Astrocyte (in vitro differentiated cells and primary cell): ENCODE measurements around the gene RMI2. TPM values are rescaled to one million over a fixed set of nuclear protein-coding genes. Genes with fewer than 3 reads are reported as not detected.

Experiments used
- DNase-seq: peaks from one replicate; pipeline ENCODE4 v3.0.0-alpha.2; 2010; ENCODE audit warnings: low read depth
- FAIRE-seq: peaks from 2 replicates; lab custom pipeline; 2011; peaks lifted over from hg19 to GRCh38; lab: Jason Lieb, UNC
- H2AFZ ChIP-seq: 2 replicates; pipeline ENCODE4 v1.6.0; 2012; ENCODE audit warnings: low read depth, low read length, inconsistent platforms
- H3K27ac ChIP-seq: 2 replicates; pipeline ENCODE4 v1.5.1; 2011; ENCODE audit warnings: low read depth, low read length, inconsistent platforms
- H3K27me3 ChIP-seq: 2 replicates; pipeline ENCODE4 v1.6.0; 2011; ENCODE audit warnings: low read length, inconsistent platforms; ENCODE audit not compliant: insufficient read depth
- H3K36me3 ChIP-seq: 2 replicates; pipeline ENCODE4 v1.5.1; 2011; ENCODE audit warnings: low read length, inconsistent platforms; ENCODE audit not compliant: insufficient read depth
- H3K4me1 ChIP-seq: 2 replicates; pipeline ENCODE4 v1.5.1; 2011; ENCODE audit warnings: low read length, inconsistent platforms; ENCODE audit not compliant: insufficient read depth
- H3K4me2 ChIP-seq: 2 replicates; pipeline ENCODE4 v1.6.0; 2012; ENCODE audit warnings: low read length, inconsistent platforms
- H3K4me3 ChIP-seq: 2 replicates; pipeline ENCODE4 v1.5.1; 2011; ENCODE audit warnings: low read depth, mild to moderate bottlenecking, low read length, inconsistent platforms; ENCODE audit not compliant: insufficient read depth
- H3K79me2 ChIP-seq: 2 replicates; pipeline ENCODE4 v1.6.0; 2012; ENCODE audit warnings: mild to moderate bottlenecking, low read length, inconsistent platforms; ENCODE audit not compliant: insufficient read depth
- H3K9ac ChIP-seq: 2 replicates; pipeline ENCODE4 v1.6.0; 2012; ENCODE audit warnings: mild to moderate bottlenecking, low read length, inconsistent platforms
- H3K9me3 ChIP-seq: 2 replicates; pipeline ENCODE4 v1.5.1; 2012; ENCODE audit warnings: low read depth, mild to moderate bottlenecking, low read length, inconsistent platforms; ENCODE audit not compliant: insufficient read depth
- H4K20me1 ChIP-seq: 2 replicates; pipeline ENCODE4 v1.6.0; 2012; ENCODE audit warnings: low read length, inconsistent platforms; ENCODE audit not compliant: insufficient read depth
- H3K27ac Mint-ChIP-seq: one replicate; pipeline ENCODE4 v1.8.0; 2021; ENCODE audit warnings: mild to moderate bottlenecking, mixed read lengths; ENCODE audit not compliant: unreplicated experiment
- H3K27me3 Mint-ChIP-seq: one replicate; pipeline ENCODE4 v1.8.0; 2021; ENCODE audit warnings: low read depth, mixed read lengths; ENCODE audit not compliant: unreplicated experiment
- H3K36me3 Mint-ChIP-seq: one replicate; pipeline ENCODE4 v1.8.0; 2021; ENCODE audit warnings: low read depth, mixed read lengths; ENCODE audit not compliant: unreplicated experiment
- H3K4me1 Mint-ChIP-seq: one replicate; pipeline ENCODE4 v1.8.0; 2021; ENCODE audit warnings: low read depth, mixed read lengths; ENCODE audit not compliant: unreplicated experiment
- H3K4me3 Mint-ChIP-seq: one replicate; pipeline ENCODE4 v1.8.0; 2021; ENCODE audit warnings: mild to moderate bottlenecking, moderate library complexity, mixed read lengths; ENCODE audit not compliant: unreplicated experiment
- H3K9me3 Mint-ChIP-seq: one replicate; pipeline ENCODE4 v1.8.0; 2021; ENCODE audit warnings: mild to moderate bottlenecking, mixed read lengths; ENCODE audit not compliant: unreplicated experiment
- CTCF ChIP-seq: IDR thresholded peaks from 2 replicates; pipeline ENCODE4 v1.5.1; 2011; ENCODE audit warnings: low read depth, mild to moderate bottlenecking, inconsistent platforms, low read length, moderate library complexity; ENCODE audit not compliant: insufficient read depth
- EZH2 ChIP-seq: IDR thresholded peaks from 2 replicates; pipeline ENCODE4 v1.6.1; 2012; ENCODE audit warnings: mild to moderate bottlenecking, low read length, inconsistent platforms; ENCODE audit not compliant: insufficient read depth
- total RNA-seq: library from RNA; stranded (reverse); gene quantifications from 2 replicates; pipeline ENCODE4 v1.2.1, GENCODE V29; 2021

RMI2 gene
- total RNA-seq, 1 donor from 2014 or later = 7.8 TPM

DNA sequence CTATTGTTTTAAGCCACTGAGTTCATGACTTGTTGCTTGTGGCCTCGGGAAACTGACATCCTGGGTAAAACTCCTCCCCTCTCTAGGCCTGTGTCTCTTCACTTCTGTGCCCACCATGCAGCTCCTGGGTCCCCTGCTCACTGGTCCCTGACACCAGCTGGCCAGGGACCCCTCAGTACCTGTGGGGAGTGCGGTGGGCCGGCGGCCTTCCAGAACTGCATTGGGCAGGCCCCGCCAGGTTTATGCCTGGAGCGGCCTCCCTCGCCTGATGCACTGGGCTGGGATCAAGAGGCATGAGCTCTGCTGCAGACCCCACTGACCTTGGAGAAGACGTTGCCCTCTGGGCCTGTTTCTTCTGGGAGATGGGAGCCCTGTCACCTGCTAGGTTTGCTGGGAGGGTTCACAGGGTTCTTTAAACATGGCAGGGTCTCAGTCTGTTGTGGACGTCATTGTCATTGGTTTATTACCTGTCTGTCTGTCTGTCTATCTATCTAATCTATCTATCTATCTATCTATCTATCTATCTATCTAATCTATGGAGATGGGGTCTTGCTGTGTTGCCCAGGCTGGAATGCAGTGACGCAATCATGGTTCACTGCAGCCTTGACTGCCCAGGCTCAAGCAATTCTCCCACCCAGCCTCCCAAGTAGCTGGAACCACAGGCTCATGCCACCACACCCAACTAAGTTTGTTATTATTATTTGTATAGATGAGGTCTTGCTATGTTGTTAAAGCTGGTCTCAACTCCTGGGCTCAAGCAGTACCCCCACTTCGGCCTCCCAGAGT lies 21.5 kb upstream of the RMI2 start:
- H3K36me3 ChIP-seq = no peaks in the 10 kb centered on the region
- no peak overlapping the region for H3K27ac Mint-ChIP-seq
- H3K9ac ChIP-seq = no peak overlapping the region
- H3K36me3 Mint-ChIP-seq = peaks cover 3% of the 10 kb centered on the region
- no peak overlapping the region for H3K4me3 Mint-ChIP-seq
- no peak for FAIRE-seq
- no peaks in the 10 kb centered on the region for H3K79me2 ChIP-seq
- no peak overlapping the region for H3K4me3 ChIP-seq
- H4K20me1 ChIP-seq = no peaks in the 10 kb centered on the region
- H2AFZ ChIP-seq = no peak overlapping the region
- H3K9me3 ChIP-seq = no peaks in the 10 kb centered on the region
- TF ChIP-seq CTCF (no peak), EZH2 (no peak)
- no peaks in the 10 kb centered on the region for H3K9me3 Mint-ChIP-seq
- DNase-seq = no peak
- peaks cover 7% of the 10 kb centered on the region for H3K27me3 Mint-ChIP-seq
- H3K4me1 ChIP-seq = peaks cover 15% of the 10 kb centered on the region
- no peak overlapping the region for H3K4me2 ChIP-seq
- no peak overlapping the region for H3K27ac ChIP-seq
- no peaks in the 10 kb centered on the region for H3K27me3 ChIP-seq
- peaks cover 22% of the 10 kb centered on the region for H3K4me1 Mint-ChIP-seq

- FAIRE-seq (no peak), DNase-seq (no peak)
- Histone ChIP-seq H3K9ac (no peak overlapping the region), H3K27me3 (no peaks in the 10 kb centered on the region), H3K4me3 (no peak overlapping the region), H3K27ac (no peak overlapping the region), H3K79me2 (no peaks in the 10 kb centered on the region), H2AFZ (peak overlapping the region; percentile 17), H3K4me1 (peaks cover 25% of the 10 kb centered on the region), H4K20me1 (no peaks in the 10 kb centered on the region), H3K9me3 (no peaks in the 10 kb centered on the region), H3K4me2 (peak overlapping the region; percentile 8), H3K36me3 (no peaks in the 10 kb centered on the region)
- Mint-ChIP-seq H3K27ac (no peak overlapping the region), H3K36me3 (peaks cover 3% of the 10 kb centered on the region), H3K4me3 (no peak overlapping the region), H3K27me3 (peaks cover 7% of the 10 kb centered on the region), H3K4me1 (peaks cover 30% of the 10 kb centered on the region), H3K9me3 (no peaks in the 10 kb centered on the region)
- TF ChIP-seq CTCF (no peak), EZH2 (no peak)
Observed at GRCh38 chr16:11325404-11326083, 19.7 kb upstream of the RMI2 start.
